ENCODE results near the gene MTOR.

MTOR gene

DNA sequence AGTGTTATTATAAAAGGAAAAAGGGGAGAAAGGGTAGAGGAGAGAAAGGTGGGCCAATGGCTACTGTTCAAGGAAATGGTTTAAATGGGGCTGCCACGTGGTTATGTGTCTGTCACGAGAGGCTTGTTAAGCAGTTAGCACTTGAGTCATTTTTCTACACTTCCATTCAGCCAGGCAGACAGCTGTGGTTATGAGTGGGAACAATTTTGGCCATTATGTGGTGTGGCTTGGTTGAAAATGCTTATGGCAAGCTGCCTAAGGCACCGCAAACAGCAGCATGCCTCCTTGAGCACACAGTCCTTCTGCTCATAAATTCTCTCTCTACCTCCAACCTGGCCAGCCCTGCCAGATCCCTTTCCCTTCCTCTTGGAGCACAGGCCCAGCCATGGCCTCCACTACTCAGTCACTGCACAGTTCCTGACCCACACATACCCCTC is 199.4 kb downstream of the MTOR start:
- TF ChIP-seq, protein P1, sequence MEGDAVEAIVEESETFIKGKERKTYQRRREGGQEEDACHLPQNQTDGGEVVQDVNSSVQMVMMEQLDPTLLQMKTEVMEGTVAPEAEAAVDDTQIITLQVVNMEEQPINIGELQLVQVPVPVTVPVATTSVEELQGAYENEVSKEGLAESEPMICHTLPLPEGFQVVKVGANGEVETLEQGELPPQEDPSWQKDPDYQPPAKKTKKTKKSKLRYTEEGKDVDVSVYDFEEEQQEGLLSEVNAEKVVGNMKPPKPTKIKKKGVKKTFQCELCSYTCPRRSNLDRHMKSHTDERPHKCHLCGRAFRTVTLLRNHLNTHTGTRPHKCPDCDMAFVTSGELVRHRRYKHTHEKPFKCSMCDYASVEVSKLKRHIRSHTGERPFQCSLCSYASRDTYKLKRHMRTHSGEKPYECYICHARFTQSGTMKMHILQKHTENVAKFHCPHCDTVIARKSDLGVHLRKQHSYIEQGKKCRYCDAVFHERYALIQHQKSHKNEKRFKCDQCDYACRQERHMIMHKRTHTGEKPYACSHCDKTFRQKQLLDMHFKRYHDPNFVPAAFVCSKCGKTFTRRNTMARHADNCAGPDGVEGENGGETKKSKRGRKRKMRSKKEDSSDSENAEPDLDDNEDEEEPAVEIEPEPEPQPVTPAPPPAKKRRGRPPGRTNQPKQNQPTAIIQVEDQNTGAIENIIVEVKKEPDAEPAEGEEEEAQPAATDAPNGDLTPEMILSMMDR (IDR thresholded peaks at IDR 0.05), result no peak
- Histone ChIP-seq H3K27me3 (no peaks in the 10 kb centered on the region), H3K27ac (no peak overlapping the region), H3K9me3 (no peaks in the 10 kb centered on the region), H3K4me3 (no peak overlapping the region), H3K4me1 (peaks cover 0 to 26% (median 22%) of the 10 kb centered on the region in 4 donors), H3K36me3 (peaks cover 27 to 51% (median 35%) of the 10 kb centered on the region in 3 donors)
- DNase-seq, result no peak
- intact Hi-C loops (cut with DNase I; ENCODE audit: low total_unique reads), result no loop called here

GRCh38 chr1:11061652-11062365 is 200.5 kb downstream of the MTOR start:
- Histone ChIP-seq H3K27ac (peak overlapping the region in 1 of 2 donors; percentile 67), H3K4me1 (peaks cover 0 to 26% (median 22%) of the 10 kb centered on the region in 4 donors), H3K27me3 (no peaks in the 10 kb centered on the region), H3K4me3 (no peak overlapping the region), H3K36me3 (peaks cover 27 to 51% (median 29%) of the 10 kb centered on the region in 3 donors), H3K9me3 (no peaks in the 10 kb centered on the region)
- intact Hi-C loops (cut with DNase I; ENCODE audit: low total_unique reads), result no loop called here
- DNase-seq, result peak in 1 of 2 donors; percentile 44
- TF ChIP-seq, protein P1 (IDR thresholded peaks at IDR 0.05), result no peak

DNA sequence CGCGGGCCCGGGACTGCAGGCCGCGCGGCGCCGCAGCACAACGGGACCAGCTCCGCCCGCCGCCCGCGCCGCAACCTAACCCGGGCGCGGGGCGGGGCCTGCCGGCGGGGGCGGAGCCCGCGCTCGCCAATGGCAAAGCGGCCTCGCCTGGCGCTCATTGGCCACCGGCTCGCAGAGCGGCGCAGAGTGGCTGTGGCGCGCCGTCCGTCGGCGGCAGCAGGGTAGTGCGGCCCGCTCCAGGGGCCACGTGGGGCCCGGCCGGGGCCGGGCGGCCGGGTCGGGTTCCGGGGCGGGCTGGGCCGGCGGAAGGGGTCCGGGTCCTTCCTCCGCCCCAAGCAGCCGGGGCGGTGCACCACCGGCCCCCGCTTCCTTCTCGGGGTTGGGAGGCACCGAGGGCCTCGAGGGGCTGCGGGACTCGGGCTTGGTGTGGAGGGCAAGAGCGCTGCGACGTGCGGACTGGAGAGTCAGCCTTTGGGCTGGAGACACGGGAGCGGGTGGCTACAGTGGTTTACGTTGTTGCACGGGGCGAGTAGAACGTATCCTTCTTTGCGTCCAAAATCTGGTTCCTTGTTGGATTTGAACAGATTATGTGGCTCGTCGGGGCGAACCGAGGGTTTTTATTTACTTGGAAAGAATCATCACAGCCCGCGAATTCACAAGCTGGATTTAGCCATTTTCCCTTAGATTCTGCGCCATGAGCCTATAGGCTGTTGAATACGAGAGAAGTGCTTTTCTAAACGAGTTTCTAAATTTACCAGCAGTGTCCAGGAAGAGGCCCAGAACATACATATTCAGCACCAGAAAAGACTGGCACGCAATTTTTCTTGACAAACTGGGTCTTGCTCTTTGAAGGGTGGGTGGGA is 202.2 kb downstream of the MTOR start, which contains the start of gene SRM:
Gene SRM, minus strand, starts transcription at position 51 of the 863 bp plus-strand sequence. CDS start 75 bp downstream, outside the sequence.
- Histone ChIP-seq H3K9me3 (no peaks in the 10 kb centered on the region), H3K4me3 (peak within 1 kb of the TSS; percentile 92 to 99), H3K27ac (peak within 1 kb of the TSS; percentile 56 to 78), H3K27me3 (no peaks in the 10 kb centered on the region), H3K36me3 (peaks cover 25 to 51% (median 28%) of the 10 kb centered on the region in 3 donors), H3K4me1 (peaks cover 0 to 26% (median 22%) of the 10 kb centered on the region in 4 donors)
- intact Hi-C loops (cut with DNase I; ENCODE audit: low total_unique reads), result no loop called here
- TF ChIP-seq, protein P1 (IDR thresholded peaks at IDR 0.05), result peak; percentile 47 to 83
- DNase-seq, result peak; percentile 91 to 94

DNA sequence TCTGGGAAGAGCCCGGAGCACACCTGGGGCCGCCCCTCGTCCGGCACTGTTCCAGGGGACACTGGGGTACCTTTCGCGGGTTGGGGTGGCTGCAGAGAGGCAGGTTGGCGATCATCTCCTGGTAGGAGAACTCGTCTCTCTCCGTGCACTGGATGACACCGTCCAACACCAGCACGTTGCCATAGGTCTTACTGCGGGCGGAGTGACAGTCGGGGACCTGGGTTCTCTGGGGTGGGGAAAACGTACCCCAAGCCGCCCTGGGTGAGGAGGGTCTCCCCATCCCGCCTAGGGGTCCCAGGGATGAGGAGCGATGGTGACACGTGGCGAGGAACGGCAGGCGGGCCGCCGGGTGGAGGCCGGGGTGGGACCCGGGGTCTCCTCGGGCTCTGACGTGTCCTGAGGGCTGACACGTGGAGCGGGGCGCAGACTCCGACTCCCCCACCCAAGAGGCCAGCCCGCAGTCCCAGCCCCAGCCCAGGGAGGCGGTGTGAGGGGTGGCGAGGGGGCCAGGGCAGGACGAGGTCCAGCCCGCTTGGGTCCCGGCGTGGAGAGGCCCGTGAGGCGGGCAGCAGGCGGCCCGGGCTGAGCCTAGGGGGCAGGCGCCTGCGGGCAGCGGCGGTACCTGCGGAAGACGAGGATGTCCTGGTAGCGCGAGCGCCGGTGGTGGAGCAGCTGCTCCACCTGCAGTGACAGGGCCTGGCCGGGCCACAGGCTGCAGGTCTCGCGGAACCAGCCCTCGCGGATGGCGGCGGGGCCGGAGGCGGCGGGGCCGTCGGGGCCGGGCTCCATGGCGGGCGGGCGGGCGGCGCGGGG is 203.0 kb downstream of the MTOR start:
- intact Hi-C loops (cut with DNase I; ENCODE audit: low total_unique reads), result no loop called here
- no peaks in the 10 kb centered on the region for H3K9me3 ChIP-seq
- H3K36me3 ChIP-seq, result peaks cover 20 to 51% (median 26%) of the 10 kb centered on the region in 3 donors
- no peak for DNase-seq
- H3K27ac ChIP-seq, result peak overlapping the region; percentile 56 to 78
- TF ChIP-seq, protein P1 (IDR thresholded peaks at IDR 0.05), result no peak
- peak overlapping the region; percentile 92 to 99 for H3K4me3 ChIP-seq
- H3K4me1 ChIP-seq, result peaks cover 0 to 26% (median 22%) of the 10 kb centered on the region in 4 donors
- no peaks in the 10 kb centered on the region for H3K27me3 ChIP-seq

GRCh38 chr1:11058595-11059154 is 203.7 kb downstream of the MTOR start:
- H3K27ac ChIP-seq, result peak overlapping the region; percentile 56 to 78
- intact Hi-C loops (cut with DNase I; ENCODE audit: low total_unique reads), result no loop called here

More at GRCh38 chr1:11058595-11059154, 203.7 kb downstream of the MTOR start:
- TF ChIP-seq, protein P1 (IDR thresholded peaks at IDR 0.05), result no peak
- Histone ChIP-seq H3K27me3 (no peaks in the 10 kb centered on the region), H3K9me3 (no peaks in the 10 kb centered on the region), H3K36me3 (peaks cover 20 to 52% (median 26%) of the 10 kb centered on the region in 3 donors), H3K4me3 (peak overlapping the region; percentile 92 to 99), H3K4me1 (peaks cover 0 to 26% (median 22%) of the 10 kb centered on the region in 4 donors)
- no peak for DNase-seq
